ENCODE results near the gene HYAL2. TPM values are rescaled to one million over a fixed set of nuclear protein-coding genes. Genes with fewer than 3 reads are reported as not detected.

Gene HYAL2
- total RNA-seq, 1 donor = 69.1 TPM

GRCh38 chr3:50299929-50300680 is 22.4 kb downstream of the HYAL2 start:
- H3K4me3 ChIP-seq (ENCODE audit: low read depth, low read length) = peak overlapping the region; percentile 58
- DNase-seq (ENCODE audit: low read depth) = no peak
- TF ChIP-seq, protein P1, sequence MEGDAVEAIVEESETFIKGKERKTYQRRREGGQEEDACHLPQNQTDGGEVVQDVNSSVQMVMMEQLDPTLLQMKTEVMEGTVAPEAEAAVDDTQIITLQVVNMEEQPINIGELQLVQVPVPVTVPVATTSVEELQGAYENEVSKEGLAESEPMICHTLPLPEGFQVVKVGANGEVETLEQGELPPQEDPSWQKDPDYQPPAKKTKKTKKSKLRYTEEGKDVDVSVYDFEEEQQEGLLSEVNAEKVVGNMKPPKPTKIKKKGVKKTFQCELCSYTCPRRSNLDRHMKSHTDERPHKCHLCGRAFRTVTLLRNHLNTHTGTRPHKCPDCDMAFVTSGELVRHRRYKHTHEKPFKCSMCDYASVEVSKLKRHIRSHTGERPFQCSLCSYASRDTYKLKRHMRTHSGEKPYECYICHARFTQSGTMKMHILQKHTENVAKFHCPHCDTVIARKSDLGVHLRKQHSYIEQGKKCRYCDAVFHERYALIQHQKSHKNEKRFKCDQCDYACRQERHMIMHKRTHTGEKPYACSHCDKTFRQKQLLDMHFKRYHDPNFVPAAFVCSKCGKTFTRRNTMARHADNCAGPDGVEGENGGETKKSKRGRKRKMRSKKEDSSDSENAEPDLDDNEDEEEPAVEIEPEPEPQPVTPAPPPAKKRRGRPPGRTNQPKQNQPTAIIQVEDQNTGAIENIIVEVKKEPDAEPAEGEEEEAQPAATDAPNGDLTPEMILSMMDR (IDR thresholded peaks at IDR 0.05; ENCODE audit: insufficient read depth, low read depth, low read length) = no peak

- peak overlapping the region; percentile 58 for H3K4me3 ChIP-seq (ENCODE audit: low read depth, low read length)
- no peak for DNase-seq (ENCODE audit: low read depth)
- TF ChIP-seq, protein P1 (IDR thresholded peaks at IDR 0.05; ENCODE audit: insufficient read depth, low read depth, low read length) = no peak
These were observed 23.0 kb downstream of the HYAL2 start for GRCh38 chr3:50299638-50299928.

DNA sequence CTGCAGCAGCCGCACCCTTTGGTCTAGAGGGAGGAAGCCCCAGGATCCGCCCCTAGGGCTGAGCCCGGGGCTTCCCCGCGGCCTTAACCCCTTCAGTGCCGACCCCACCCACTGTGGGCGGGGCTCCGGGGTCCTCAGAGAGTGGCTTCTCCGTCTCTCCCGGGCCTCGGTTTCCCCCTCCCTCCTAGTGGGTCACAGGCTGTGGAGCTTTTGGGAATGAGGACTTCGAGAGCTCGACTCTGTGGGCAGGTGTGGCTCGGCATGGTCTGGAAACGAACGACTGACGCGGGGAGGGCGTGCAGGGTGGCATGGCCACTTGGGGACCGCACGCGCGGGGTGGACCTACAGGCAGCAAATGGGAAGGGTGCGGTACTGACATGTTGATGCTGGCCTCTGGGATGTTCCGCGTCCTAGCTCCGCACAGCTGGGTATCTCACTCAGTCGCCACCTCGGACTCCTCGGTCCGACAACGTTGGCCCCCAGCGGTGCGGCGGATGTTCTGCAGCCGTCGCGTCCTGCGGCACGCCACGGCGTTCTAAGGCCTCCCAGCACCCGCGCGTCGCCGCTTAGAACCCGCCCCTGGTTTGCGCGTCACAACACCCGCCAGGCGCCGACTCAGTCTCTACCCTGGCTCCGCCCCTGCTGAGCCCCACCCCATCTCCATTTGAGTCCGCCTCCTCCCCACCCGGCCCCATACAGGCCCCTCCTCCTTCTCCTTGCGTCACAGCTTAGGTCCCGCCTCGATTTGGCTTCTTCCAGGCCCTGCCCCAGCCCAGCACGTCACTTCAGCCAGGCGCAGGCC is 23.5 kb downstream of the HYAL2 start, which contains the start of the genes HYAL3 and NAA80:
HYAL3 (minus strand) TSS at position 570 of the 802 bp plus-strand sequence. CDS start 3,803 bp downstream, outside the sequence.
NAA80 (minus strand) TSS at position 570 of the 802 bp plus-strand sequence. CDS start 1,942 bp downstream, outside the sequence.
- peak; percentile 100 for DNase-seq (ENCODE audit: low read depth)

GRCh38 chr3:50297896-50298725 is 24.4 kb downstream of the HYAL2 start:
- H3K4me3 ChIP-seq (ENCODE audit: low read depth, low read length) = peak overlapping the region; percentile 81
- no peak for DNase-seq (ENCODE audit: low read depth)
- TF ChIP-seq, protein P1 (IDR thresholded peaks at IDR 0.05; ENCODE audit: insufficient read depth, low read depth, low read length) = peak; percentile 21

More for the DNA sequence above, 23.5 kb downstream of the HYAL2 start, which contains the start of the genes HYAL3 and NAA80:
- TF ChIP-seq, protein P1 (IDR thresholded peaks at IDR 0.05; ENCODE audit: insufficient read depth, low read depth, low read length) = no peak
- H3K4me3 ChIP-seq (ENCODE audit: low read depth, low read length) = peak within 1 kb of the TSS; percentile 81

- DNase-seq (ENCODE audit: low read depth) = no peak
- no peak overlapping the region for H3K4me3 ChIP-seq (ENCODE audit: low read depth, low read length)
- TF ChIP-seq, protein P1 (IDR thresholded peaks at IDR 0.05; ENCODE audit: insufficient read depth, low read depth, low read length) = no peak
These were observed 25.2 kb downstream of the HYAL2 start for GRCh38 chr3:50297384-50297775.

DNA sequence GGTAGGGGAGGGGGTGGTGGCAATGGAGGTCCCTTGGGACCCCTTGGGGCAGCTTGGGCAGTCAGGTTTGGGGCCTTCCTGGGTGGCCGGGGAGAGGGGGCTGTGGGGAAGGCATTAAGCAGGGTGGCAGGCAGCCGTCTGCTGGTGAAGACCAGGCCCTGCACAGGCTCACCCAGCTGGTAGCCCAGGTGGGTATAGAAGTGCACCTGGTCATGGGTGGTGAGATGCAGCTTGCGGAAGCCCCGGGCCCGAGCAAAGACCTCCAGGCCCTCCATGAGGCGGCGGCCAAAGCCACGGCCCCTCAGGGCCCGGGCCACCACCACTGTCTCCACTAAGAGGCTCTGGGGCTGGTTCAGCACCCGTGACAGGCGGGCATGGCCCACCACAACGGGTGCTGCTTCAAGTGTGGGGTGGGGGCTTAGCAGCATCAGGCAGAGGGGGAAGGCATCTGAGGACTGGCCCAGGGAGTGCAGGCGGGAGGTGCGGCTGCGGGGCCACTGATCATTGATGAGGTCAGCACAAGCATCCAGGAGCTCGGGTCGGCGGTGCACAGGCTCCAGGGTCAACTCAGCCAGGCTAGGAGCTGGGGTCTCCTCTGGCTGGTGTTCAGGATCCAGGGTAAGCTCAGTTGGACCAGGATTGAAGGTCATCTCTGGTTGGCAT is 25.7 kb downstream of the HYAL2 start:
- H3K4me3 ChIP-seq (ENCODE audit: low read depth, low read length) = no peak overlapping the region
- TF ChIP-seq, protein P1 (IDR thresholded peaks at IDR 0.05; ENCODE audit: insufficient read depth, low read depth, low read length) = no peak
- DNase-seq (ENCODE audit: low read depth) = no peak

Data from fibroblast of villous mesenchyme (primary cell).